ENCODE results near the gene PRR33.
"Not testable (repeated sequence)": the region's sequence is repeated elsewhere in the genome, so short reads cannot be mapped to it uniquely, and the experiment has no call there.

The PRR33 gene

GRCh38 chr11:1875851-1876301, 15.8 kb downstream of the PRR33 start:
- not testable (repeated sequence) for DNase-seq (ENCODE audit: low read depth in 2 of 2)

- no peak for DNase-seq (ENCODE audit: low read depth in 2 of 2)
Measured at GRCh38 chr11:1875093-1875850, 16.4 kb downstream of the PRR33 start.

- DNase-seq (ENCODE audit: low read depth in 2 of 2): not testable (repeated sequence)
Measured at GRCh38 chr11:1874441-1875092, 17.1 kb downstream of the PRR33 start.

GRCh38 chr11:1873813-1874150, 17.9 kb downstream of the PRR33 start:
- not testable (repeated sequence) for DNase-seq (ENCODE audit: low read depth in 2 of 2)

GRCh38 chr11:1873048-1873812, 18.5 kb downstream of the PRR33 start:
- no peak for DNase-seq (ENCODE audit: low read depth in 2 of 2)

- DNase-seq (ENCODE audit: low read depth in 2 of 2): no peak
Measured at GRCh38 chr11:1872267-1872985, 19.3 kb downstream of the PRR33 start.

- no peak for DNase-seq (ENCODE audit: low read depth in 2 of 2)
Measured at GRCh38 chr11:1871531-1871930, 20.2 kb downstream of the PRR33 start.

GRCh38 chr11:1870721-1871466, 20.8 kb downstream of the PRR33 start:
- DNase-seq (ENCODE audit: low read depth in 2 of 2): no peak

- DNase-seq (ENCODE audit: low read depth in 2 of 2): no peak
Measured at GRCh38 chr11:1870326-1870696, 21.4 kb downstream of the PRR33 start.

GRCh38 chr11:1869427-1870325, 22.0 kb downstream of the PRR33 start:
- DNase-seq (ENCODE audit: low read depth in 2 of 2): no peak

- DNase-seq (ENCODE audit: low read depth in 2 of 2): no peak
Measured at GRCh38 chr11:1868636-1869291, 22.9 kb downstream of the PRR33 start.

GRCh38 chr11:1868056-1868635, 23.5 kb downstream of the PRR33 start:
- DNase-seq (ENCODE audit: low read depth in 2 of 2): no peak

GRCh38 chr11:1867381-1867780, 24.3 kb downstream of the PRR33 start:
- DNase-seq (ENCODE audit: low read depth in 2 of 2): no peak

GRCh38 chr11:1866776-1867175, 24.9 kb downstream of the PRR33 start:
- no peak for DNase-seq (ENCODE audit: low read depth in 2 of 2)

- no peak for DNase-seq (ENCODE audit: low read depth in 2 of 2)
Measured at GRCh38 chr11:1866226-1866625, 25.5 kb downstream of the PRR33 start.

- DNase-seq (ENCODE audit: low read depth in 2 of 2): no peak
Measured at GRCh38 chr11:1864831-1865665, 26.6 kb downstream of the PRR33 start.

- no peak for DNase-seq (ENCODE audit: low read depth in 2 of 2)
Measured at GRCh38 chr11:1864231-1864630, 27.5 kb downstream of the PRR33 start.

Data from stimulated activated CD8-positive, alpha-beta memory T cell treated with anti-CD3 and anti-CD28 coated beads, Interleukin-7, amount 100 ng/mL, for 1 hour (primary cell).